GM21526 (cell line): ENCODE data around the gene DMD.

Source experiments
- ATAC-seq: cut with Tn5 transposase; IDR thresholded peaks from one replicate; pipeline ENCODE4 v1.9.1; 2021; ENCODE audit warnings: moderate library complexity; ENCODE audit not compliant: unreplicated experiment, low FRiP score

The DMD gene

GRCh38 chrX:31179203-31179602 is 2032.1 kb downstream of the DMD start:
- peak; percentile 52 for ATAC-seq

- ATAC-seq, result no peak
Observed at GRCh38 chrX:31178769-31179125, 2032.6 kb downstream of the DMD start.

GRCh38 chrX:31178064-31178768 is 2033.1 kb downstream of the DMD start:
- ATAC-seq, result peak; percentile 56

DNA sequence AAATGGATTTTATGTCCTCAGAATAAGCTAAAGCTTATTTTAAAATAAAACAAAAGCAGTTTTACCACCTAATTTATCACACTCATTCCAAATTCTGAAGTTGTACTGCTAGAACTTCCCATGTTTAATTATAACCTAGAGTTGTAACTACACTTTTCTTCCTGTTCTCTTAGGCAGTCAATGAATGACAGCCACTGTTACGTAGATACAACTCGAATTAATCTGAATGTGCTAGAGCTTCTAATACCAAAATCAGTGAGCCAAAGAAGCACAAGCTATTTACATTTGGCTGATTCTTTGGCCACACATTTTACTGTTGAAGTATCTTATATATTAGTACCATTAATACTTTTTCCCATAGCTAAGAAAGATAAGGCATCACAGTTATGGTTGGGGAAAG is 2040.6 kb downstream of the DMD start:
- no peak for ATAC-seq

GRCh38 chrX:31168551-31168950 is 2042.8 kb downstream of the DMD start:
- peak; percentile 99 for ATAC-seq

DNA sequence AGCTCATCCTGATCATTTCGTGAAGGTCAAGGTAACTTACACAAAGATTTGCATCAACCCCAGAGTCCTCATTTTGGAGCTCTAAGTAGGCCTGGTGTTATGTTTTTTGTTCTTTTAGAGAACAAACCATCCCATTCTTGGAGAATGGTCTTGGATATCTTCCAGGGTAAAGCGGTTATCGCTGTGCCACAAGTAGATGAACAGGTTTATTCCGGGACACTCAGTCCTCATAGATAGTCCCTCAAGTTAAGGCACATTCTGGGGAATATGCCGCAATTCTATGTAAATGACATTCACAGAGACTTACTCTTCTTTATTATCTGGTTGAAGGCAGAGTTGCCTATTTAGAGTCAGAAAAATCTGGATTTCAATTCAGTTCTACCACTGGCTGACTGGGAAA is 2044.5 kb downstream of the DMD start:
- no peak for ATAC-seq

- no peak for ATAC-seq
Observed at GRCh38 chrX:31166416-31166815, 2044.9 kb downstream of the DMD start.

DNA sequence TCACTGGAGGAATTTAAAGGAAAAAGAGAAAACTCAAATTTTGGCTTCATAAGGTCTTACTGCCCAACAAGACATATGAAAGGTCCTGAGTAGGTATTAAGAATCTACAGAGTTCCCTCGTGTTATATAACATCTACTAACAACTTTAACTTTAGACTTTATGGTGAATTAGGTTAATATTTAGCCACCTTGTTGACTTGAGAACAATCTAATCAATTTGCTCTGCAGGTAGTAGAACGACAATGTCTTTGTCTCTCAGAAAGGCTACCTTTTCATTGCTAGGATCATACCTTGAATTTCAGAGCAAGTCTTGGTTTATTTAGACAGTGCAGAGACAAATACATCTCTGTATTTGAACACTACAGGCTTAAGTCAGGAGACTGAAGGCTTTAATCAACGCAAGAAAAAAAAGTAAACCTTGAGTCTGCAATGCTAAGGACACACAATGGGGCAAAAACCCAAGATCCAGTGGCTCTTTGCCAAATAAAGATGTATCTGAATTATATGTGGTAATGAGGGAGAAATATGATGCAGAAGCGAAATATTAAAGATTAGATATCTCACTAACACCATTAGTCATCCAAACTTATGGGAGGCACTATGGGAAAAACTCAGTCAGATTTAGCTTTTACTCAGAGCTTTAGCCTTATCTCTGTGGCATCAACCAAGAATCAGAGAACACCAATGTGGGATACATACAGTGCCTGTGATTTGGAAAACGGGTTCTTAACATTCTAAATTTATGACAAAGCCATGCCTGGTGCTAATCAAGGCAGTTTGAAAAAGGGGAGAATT is 2045.9 kb downstream of the DMD start:
- ATAC-seq, result no peak

GRCh38 chrX:31154946-31155345 is 2056.4 kb downstream of the DMD start:
- ATAC-seq, result no peak

- no peak for ATAC-seq
Observed at GRCh38 chrX:31153475-31154047, 2057.8 kb downstream of the DMD start.

DNA sequence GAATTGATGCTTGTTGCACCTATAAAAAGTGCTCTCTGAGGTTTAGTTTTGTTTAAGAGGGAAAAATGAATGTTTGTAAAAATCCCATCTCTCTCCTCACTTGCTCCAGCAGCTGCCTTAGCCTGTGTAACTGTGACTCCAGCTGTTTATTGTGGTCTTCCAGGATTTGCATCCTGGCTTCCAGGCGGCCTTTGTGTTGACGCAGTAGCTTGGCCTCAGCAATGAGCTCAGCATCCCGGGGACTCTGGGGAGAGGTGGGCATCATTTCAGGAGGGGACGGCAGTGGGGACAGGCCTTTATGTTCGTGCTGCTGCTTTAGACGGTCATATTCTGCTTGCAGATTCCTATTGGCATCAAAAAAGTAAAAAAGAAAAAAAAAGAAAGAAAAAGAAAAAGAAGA is 2064.2 kb downstream of the DMD start:
- ATAC-seq, result no peak

GRCh38 chrX:31139961-31140360 is 2071.4 kb downstream of the DMD start:
- ATAC-seq, result no peak

- no peak for ATAC-seq
Observed at GRCh38 chrX:31138124-31138523, 2073.2 kb downstream of the DMD start.

DNA sequence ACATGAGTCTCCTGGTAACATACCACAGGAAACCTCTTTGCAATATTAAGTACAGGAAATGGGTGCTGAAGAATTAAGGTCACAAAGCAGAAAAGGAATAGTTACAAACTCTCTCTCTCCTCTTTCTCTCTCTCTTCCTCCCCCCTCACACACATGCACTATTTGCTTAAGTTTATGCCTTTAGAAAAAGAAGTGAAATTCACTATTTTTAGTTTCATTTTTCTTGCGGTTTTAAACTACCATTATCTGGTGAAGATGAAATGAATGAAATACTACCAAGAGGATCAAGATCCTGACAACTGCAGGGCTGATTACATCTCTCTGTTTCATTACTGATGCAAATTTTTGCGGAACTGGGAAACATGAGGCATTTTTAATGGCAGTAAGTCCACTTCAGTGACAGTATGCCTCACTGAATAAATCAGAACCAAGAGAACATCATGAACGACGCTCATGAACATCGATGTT is 2075.2 kb downstream of the DMD start:
- peak; percentile 92 for ATAC-seq

GRCh38 chrX:31132821-31133241 is 2078.5 kb downstream of the DMD start:
- ATAC-seq, result no peak

GRCh38 chrX:31130457-31131220 is 2080.7 kb downstream of the DMD start:
- no peak for ATAC-seq

- no peak for ATAC-seq
Observed at GRCh38 chrX:31128855-31129254, 2082.5 kb downstream of the DMD start.

DNA sequence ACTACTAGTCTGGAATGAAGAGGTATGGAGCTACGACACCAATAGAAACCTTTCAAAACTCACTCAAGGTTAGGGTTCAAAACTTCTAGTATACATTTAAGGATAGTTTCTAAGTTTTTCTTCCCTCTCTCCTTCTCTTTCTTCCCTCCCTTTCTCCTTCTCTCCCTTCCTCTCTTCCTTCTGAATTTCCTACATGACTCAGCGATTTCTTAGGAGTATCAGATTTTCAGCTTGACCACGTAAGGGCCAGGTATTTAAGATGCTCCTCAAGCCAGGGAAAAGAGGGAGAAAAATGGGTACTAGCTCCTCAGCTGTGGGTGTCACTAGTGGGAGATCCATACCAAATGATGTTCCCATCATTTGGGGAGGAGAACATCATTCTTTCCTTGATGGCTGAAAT is 2083.6 kb downstream of the DMD start:
- no peak for ATAC-seq

DNA sequence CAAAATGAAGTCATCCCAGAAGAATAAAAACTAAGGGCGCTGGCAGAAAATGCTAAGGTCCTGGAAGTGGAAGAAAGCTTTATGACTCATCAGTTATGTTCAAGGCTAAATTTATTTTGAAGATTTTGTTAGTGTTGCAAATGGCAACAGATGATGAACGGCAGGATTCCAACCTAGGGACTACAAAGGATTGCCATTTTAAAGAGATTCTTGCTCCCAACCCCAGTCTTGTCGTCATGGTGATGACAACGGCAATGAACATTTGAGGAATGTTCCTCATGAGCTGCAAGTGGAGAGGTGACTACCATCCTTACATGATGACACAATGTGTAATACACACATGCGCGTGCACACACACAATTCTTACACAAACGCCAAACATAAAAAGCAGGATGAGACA is 2085.1 kb downstream of the DMD start:
- no peak for ATAC-seq

DNA sequence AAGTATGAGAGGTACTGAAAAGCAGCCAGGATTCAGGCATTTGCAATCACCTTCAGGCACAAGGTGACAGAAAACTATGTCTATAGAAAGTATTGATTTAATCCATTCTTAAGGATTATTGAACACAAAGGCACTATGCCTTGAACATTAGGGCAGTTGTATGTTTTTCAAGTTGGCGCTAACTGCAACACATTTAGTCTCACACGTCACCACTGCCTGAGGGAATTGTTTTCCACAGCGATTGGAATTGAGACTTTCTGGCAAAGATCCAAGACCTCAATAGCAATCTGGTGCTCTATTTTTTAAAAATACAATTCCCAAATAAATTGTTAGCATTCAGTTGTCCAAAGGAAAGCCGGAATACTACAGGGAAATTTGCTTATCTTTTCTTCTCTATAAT is 2086.8 kb downstream of the DMD start:
- no peak for ATAC-seq

- ATAC-seq, result no peak
Observed at GRCh38 chrX:31123335-31123734, 2088.0 kb downstream of the DMD start.
